Erythroblast (primary cell): ENCODE data around the gene INSRR.
A peak's percentile ranks its signal among the peaks of the same experiment; 100 is the strongest.

ENCODE experiments used
- DNase-seq, 2 experiments: peaks; one replicate each; lab custom pipeline; 2025; lab: John Stamatoyannopoulos, UW
- GATA1 ChIP-seq: IDR thresholded peaks from 2 replicates; pipeline ENCODE4 v1.6.1; 2011; ENCODE audit warnings: low read depth, mild to moderate bottlenecking, control low read depth, low read length, moderate library complexity
- POLR2A ChIP-seq: IDR thresholded peaks from 2 replicates; pipeline ENCODE4 v1.6.1; 2011; ENCODE audit warnings: mild to moderate bottlenecking, low read length

INSRR gene

DNA sequence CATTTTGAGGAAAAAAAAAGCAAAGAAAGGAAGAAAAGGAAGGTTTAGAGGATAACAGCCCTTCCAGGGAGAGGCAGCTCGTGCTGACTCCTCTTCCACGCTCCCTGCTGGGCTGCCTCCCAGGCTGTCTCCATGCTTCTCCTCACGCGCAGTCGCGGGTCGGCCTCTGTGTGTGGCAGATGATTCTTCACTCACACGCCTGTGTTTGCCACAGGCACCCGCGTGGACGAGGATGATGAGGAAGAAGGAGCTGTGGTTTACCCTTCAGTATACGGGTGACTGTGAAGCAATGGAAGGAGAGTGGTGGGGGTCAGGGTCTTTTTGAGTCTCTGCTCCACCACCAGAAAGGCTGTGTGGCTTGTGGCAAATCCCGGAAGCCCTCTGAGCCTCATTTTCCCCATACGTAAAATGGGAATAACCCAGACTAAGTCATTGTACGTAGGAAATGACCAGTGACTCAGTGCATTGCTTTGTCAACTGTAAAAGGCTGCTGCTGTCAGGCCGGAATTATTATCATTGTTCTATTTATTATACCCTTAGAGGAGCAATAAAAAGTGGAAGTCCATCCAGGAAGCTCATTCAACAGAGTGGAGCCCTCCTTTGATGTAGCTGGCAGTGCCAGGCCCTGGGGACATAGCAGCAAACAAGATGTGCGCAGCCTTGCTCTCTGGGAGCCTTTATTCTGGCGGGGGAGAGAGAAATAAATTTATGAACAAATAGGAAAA, 30.4 kb downstream of the INSRR start:
- TF ChIP-seq POLR2A (no peak), GATA1 (no peak)
- DNase-seq = no peak

- TF ChIP-seq GATA1 (no peak), POLR2A (no peak)
- no peak for DNase-seq
Measured at GRCh38 chr1:156826630-156827029, 32.3 kb downstream of the INSRR start.

DNA sequence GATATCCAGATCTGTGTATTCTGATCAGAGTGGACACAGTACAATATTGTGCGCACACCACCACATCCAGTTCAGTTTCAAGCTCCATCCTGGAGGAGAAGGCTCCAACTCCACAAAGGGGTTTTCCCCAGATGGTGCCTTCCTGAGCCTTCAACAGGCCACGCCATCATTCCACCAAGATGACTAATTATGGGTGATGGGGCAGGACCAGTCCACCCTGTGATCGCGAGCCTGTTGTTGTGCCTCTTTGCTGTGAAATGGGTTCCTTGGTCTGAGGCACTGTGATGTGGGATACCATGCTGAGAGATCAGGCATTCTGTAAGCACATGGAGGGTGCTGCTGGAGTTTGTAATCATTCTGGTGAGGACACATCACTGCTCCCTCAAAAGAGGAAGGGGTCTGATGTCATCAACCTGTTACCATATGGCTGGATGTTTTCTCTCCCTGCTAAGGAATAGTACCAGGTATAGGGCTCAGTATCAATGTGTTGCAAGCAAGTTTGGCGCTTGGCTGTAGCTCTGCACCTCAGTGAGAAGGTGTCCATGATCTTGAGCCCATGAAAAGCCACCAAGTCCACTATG, 35.6 kb downstream of the INSRR start:
- no peak for DNase-seq
- no peak for TF ChIP-seq POLR2A
- no peak for TF ChIP-seq GATA1

- no peak for DNase-seq
- TF ChIP-seq POLR2A (no peak), GATA1 (no peak)
Measured at GRCh38 chr1:156822680-156823079, 36.2 kb downstream of the INSRR start.

- TF ChIP-seq POLR2A (no peak), GATA1 (no peak)
- DNase-seq = no peak
Measured at GRCh38 chr1:156821801-156822200, 37.1 kb downstream of the INSRR start.

DNA sequence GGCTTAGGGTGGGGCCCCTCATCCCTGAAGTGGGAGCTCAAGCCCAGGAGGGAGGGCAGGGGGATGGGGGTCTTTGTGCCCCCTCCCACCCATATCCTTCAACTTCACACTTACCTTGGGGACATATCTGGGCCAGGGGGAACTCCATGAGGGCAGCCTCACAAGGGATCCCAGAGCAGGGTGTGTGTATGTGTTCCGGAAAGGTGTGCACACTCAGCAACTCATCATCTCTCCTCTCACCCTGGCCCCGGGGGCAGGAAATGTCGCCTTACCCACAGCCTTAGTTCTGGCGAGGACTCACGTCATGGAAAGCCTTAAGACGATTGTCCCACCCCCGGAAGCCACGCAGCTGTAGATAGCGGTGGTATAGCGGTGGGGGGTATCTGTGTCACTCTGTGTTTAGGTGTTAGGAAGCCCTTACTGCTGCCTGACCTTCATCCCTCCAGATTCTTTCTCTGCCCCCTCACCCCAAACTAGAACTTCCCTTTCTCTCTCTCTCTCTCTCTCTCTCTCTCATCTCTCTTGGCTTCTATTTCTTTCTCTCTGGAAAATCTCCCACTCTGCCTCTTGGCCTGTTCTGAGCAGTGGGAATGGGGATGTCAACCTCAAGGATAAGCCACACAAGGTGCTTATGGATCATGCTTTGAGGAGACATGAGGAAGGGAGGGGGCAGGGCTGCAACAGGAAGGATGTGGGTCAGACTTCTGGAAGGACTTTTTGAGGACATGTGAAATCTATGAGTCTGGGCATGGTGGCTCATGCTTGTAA, 42.2 kb downstream of the INSRR start, which contains the start of gene SH2D2A:
TSS of gene SH2D2A (minus strand) at position 288 of the 768 bp plus-strand sequence. CDS start at position 148, 140 bp downstream.
- DNase-seq = peak; percentile 27 to 36
- TF ChIP-seq POLR2A (peak; percentile 75), GATA1 (no peak)

DNA sequence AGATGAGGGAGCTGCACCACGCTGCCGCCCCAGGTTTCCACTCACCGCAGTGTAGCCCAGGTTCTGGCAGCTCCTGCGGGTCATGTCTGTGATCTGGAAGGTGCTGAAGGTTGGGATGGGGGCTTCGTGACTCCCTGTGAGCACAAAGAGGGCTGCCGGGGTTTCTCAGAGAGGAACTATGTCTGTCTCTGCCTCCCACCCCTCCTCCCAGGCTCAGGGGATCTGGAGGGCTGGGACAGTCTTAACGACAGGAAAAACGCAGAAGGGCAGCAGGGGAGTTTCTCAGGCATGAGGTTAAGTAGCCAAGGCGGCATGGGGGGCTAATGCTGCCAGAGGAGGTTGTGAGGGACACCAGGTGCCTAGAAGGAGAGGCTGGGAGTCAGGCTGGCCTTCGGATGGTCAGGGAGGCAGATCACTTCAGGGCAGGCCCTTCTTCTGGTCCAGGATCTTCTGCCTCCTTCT, 42.9 kb downstream of the INSRR start:
- no peak for TF ChIP-seq GATA1
- no peak for TF ChIP-seq POLR2A
- DNase-seq = no peak

DNA sequence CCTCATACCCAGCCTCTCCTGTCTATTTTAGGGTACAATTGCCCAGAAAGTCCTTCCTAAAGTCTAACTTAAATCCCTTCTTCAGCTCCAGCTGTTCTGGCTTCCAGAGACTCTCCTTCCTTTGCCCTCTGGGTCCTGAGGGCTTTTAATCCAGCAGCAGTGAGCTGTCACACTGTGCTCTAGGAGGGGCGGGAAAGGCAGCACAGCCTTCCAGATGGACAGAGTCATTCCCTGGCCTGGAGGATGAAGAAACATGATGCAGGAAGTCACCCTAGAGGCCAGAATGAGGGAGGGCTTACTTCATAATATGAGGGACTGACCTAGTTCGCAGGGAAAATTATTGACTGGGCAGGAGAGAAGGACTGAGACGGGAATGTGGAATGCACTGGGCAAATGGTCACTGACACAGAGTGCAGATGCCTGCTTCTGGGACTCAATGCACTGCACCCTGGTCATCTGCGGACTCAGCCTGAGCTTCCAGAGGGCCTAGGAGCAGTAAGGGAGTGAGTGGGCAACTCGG, 43.5 kb downstream of the INSRR start:
- no peak for DNase-seq
- TF ChIP-seq GATA1 = no peak
- TF ChIP-seq POLR2A = no peak

- no peak for DNase-seq
- TF ChIP-seq POLR2A = no peak
- TF ChIP-seq GATA1 = no peak
Measured at GRCh38 chr1:156814571-156815260, 44.2 kb downstream of the INSRR start.

DNA sequence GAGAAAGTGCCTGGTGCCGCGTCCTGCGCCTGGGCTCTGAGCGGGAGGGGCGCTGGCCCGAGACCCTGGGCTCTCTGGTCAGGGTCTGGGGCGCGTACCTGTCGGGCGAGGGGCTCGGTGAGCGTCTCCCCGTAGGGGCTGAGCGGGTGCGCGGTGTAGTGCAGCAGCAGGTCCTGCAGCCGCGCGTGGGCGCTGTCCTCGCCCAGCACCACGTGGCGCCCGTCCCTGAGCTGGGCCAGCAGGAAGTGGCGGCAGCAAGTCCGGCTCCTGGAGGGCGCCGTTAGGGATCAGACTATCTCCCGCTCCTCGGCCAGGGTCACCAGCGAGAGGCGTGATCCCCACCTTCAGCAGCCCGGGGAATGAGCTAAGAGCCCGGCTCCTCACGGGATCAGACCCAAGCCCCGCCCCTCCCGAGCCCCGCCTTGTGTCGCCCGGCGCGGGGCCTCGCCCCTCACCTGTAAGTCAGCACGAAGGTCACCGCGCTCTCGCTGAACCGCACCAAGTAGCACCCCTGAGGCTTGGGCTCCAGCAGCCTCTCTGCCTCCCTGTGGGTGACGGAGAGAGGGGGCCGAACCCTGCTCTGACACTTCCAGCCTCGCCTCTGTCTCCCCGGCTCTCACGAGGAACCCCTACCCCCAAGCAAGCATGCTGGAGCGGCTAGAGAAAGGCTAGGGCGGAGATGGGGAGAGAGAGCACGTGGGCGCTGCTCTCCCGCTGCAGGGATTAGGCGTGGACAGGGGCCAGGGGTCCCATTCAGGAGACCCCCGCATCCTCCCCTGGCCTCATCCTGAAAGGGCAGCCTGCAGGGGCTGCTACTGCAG, 45.0 kb downstream of the INSRR start:
- peak; percentile 62 to 63 for DNase-seq
- TF ChIP-seq POLR2A (no peak), GATA1 (no peak)

DNA sequence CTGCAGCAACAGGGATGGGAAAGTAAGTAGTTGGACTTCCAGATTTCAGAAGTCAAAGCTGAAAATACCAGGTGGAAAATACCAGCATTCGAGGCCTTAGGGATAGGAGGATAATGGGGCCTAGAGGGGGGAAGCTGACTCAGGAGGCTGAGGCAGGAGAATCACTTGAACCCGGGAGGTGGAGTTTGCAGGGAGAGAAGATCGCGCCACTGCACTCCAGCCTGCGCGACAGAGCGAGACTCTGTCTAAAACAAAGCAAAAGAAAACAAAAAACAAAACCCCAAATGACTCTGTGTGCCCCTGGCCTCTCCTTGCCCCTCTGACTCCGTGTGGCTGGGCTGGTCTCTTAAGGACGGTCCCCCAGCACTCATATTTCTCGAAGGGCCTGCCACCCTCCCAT, 45.6 kb downstream of the INSRR start:
- DNase-seq = no peak
- TF ChIP-seq GATA1 (no peak), POLR2A (no peak)

GRCh38 chr1:156812293-156812990, 46.5 kb downstream of the INSRR start:
- no peak for TF ChIP-seq GATA1
- TF ChIP-seq POLR2A = no peak
- no peak for DNase-seq

- no peak for TF ChIP-seq POLR2A
- TF ChIP-seq GATA1 = no peak
- DNase-seq = no peak
Measured at GRCh38 chr1:156811168-156811567, 47.7 kb downstream of the INSRR start.
